Stimulated activated CD8-positive, alpha-beta memory T cell treated with anti-CD3 and anti-CD28 coated beads, Interleukin-15, amount 100 ng/mL, for 24 hours (primary cell): Measurements from ENCODE around the gene CCL13.

Experiments
- DNase-seq: peaks from one replicate; pipeline ENCODE4 v3.0.0-alpha.2; 2020; ENCODE audit warnings: low read depth

CCL13 gene

GRCh38 chr17:34384822-34385605, 28.7 kb downstream of the CCL13 start:
- DNase-seq: no peak

- DNase-seq: no peak
These were observed 30.0 kb downstream of the CCL13 start for GRCh38 chr17:34386343-34386696.

DNA sequence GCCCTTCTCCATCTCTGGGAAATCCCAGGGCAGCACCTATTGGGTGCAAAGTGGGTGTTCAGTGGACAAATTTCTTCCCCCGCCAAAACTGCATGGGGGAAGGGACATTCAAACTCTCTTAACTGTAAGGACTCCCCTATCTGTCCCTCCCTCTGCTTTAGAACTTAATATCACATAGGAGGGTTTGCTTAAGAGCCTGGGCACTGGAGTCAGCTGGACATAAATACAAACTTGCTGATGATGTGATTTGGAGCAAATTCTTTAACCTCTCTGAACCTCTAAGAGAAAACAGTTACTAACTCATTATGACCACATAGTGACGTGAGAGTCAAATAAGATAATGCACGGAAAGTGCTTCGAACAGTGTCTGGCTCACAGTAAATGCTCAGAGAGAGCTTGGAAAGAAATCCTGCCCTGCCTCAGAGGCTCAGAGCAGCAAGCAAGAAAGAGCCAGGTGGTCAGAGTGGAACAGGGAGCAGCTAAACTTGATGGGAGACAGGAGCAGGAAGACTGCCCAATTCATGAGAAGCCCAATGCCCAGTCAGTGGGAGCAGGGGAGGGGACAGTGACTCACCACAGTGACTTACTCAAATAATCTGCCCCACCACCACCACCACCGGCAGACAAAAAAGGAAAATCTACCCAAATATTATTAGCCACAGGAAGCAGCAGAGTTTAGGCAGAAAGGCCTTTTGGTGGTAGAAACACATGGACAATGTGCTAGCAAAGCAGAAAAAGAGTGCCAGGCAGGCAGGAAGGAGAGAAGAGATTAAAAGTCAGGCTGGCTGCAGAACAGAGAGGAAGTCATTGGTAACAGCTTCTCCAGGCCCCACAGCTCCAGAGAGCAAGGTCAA, 30.6 kb downstream of the CCL13 start:
- DNase-seq: no peak

- DNase-seq: no peak
These were observed 31.3 kb downstream of the CCL13 start for GRCh38 chr17:34387566-34387965.

GRCh38 chr17:34389126-34389750, 33.0 kb downstream of the CCL13 start:
- DNase-seq: no peak

- no peak for DNase-seq
These were observed 34.4 kb downstream of the CCL13 start for GRCh38 chr17:34390649-34391048.

GRCh38 chr17:34391241-34391640, 35.0 kb downstream of the CCL13 start:
- no peak for DNase-seq

DNA sequence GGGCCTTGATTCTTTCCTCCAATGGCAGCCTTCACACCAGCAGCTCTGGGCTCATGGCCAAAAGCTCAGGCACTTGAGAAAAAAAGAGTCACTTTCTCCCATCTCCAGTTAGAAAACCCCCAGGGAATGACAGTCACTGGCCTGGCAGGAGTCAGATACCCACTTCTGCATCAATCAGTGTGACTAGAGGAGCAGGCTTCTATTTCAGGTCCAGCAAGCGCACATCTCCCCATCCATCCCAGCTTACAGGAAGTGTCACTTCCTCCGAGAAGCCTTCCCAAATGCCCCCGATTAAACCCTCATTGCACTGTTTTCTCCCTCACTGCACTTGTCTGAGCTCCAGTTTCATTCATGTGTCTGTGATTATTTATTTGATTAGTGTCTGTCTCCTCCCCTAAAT, 37.1 kb downstream of the CCL13 start:
- DNase-seq: no peak

- no peak for DNase-seq
These were observed 41.0 kb downstream of the CCL13 start for GRCh38 chr17:34397265-34397664.

GRCh38 chr17:34398990-34399389, 42.7 kb downstream of the CCL13 start:
- no peak for DNase-seq

- no peak for DNase-seq
These were observed 43.4 kb downstream of the CCL13 start for GRCh38 chr17:34399725-34400124.

GRCh38 chr17:34400301-34400931, 44.1 kb downstream of the CCL13 start:
- no peak for DNase-seq

DNA sequence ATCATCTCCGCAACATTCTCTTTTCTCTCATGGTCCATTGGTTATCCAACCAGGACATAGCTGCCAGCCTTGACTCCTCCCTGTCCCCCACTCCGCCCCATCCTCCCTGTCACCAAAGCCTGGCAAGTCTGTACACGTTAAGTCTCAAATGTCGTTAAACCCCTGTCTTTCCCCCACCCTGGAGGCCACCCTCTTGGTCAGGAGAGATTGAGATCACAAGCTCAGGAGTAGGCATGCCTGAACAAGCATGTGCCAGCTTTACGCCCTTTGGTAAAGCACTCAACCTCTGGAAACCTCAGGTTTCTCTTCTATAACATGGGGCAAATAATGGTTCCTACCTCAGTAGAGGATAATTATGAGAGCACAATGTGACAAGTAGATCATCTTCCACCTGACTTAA, 44.9 kb downstream of the CCL13 start:
- DNase-seq: no peak

DNA sequence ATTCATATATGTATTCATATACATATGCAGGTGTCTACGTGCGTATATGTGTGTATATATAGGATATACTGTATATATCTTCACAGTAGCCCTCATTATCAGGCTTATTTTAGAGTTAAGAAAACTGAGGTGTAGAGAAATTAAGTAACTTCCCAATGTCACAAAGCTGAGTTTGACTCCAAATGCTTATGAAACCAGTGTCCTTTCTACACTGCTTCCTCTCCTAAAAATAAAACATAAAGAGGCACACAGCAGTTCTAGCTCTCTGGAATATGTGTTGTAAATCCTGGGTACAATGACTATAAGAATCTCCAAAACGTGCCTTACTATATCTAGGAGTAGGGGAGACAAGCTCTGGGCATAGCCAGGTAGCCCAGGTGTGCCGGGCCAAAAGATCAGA, 46.7 kb downstream of the CCL13 start:
- no peak for DNase-seq

DNA sequence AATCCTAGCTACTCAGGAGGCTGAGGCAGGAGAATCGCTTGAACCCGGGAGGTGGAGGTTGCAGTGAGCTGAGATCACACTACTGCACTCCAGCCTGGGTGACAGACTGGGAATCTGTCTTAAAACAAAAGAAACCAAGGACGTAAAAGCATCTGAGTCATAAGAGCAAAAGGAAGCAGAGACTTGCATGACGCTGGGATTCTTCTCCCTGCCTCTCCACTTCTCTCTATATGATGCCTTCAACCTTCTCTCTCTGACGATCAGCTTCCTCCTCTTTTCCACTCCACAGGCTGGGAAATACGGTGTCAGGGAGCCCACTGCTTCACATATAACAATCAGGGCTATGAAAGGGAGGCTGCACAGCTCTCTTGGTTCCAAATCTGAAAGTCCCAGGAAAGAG, 49.9 kb downstream of the CCL13 start:
- DNase-seq: no peak
